ENCODE results near the gene ERVH48-1.
"Not testable (repeated sequence)": the region's sequence is repeated elsewhere in the genome, so short reads cannot be mapped to it uniquely, and the experiment has no call there.

DNA sequence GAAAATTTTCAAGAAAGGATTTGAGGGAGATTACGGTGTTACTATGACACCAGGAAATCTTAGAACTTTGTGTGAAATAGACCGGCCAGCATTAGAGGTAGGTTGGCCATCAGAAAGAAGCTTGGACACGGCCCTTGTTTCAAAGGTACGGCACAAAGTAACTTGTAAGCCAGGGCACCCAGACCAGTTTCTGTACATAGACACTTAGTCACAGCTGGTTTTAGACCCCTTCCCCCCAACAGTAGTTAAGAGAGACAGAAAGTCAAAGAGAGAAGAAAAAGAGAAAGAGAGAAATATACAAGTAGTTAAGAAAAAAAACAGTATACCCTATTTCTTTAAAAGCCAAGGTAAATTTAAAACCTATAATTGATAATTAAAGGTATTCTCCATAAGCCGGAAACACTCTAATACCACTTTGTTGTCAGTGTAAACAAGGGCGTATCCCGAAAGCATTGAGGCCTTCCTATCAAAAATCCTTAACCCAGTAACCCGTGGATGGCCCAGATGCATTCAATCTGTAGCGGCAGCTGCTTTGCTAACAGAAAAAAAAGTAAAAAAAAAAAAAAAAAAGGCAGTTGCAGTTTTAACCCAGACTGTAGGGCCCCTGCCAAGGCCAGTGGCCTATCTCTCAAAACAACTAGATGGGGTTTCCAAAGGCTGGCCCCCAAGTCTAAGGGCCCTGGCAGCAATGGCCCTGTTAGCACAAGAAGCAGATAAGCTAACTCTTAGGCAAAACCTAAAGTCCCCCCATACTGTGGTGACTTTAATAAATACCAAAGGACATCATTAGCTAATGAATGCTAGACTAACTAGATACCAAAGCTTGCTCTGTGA is 7.9 kb upstream of the ERVH48-1 start:
- TF ChIP-seq CTCF, POLR2A (IDR thresholded peaks at IDR 0.05): not testable (repeated sequence)
